Mesenchymal stem cell (in vitro differentiated cells and primary cell): ENCODE data around the gene MGMT.
A peak's percentile ranks its signal among the peaks of the same experiment; 100 is the strongest.

Source experiments
- DNase-seq: peaks from one replicate; pipeline ENCODE4 v3.0.0-alpha.2; 2013
- H2AFZ ChIP-seq: one replicate; pipeline ENCODE4 v1.6.1; 2013; ENCODE audit warnings: low read depth, mild to moderate bottlenecking, control low read depth, inconsistent platforms, low read length, moderate library complexity
- H2AK5ac ChIP-seq: 2 replicates; pipeline ENCODE4 v1.6.1; 2013; ENCODE audit warnings: low read length, moderate library complexity, mild to moderate bottlenecking, inconsistent platforms; ENCODE audit not compliant: severe bottlenecking
- H2BK120ac ChIP-seq: one replicate; pipeline ENCODE4 v1.6.1; 2013; ENCODE audit warnings: low read depth, mild to moderate bottlenecking, inconsistent platforms, low read length, moderate library complexity
- H2BK12ac ChIP-seq, 2 experiments: one replicate each; pipeline ENCODE4 v1.6.1; 2013; ENCODE audit warnings: inconsistent platforms in 2 of 2, low read length in 2 of 2, mild to moderate bottlenecking in 2 of 2, moderate library complexity in 2 of 2, control low read depth in 1 of 2
- H2BK15ac ChIP-seq: one replicate; pipeline ENCODE4 v1.6.1; 2013; ENCODE audit warnings: mild to moderate bottlenecking, low read depth, inconsistent platforms; ENCODE audit not compliant: poor library complexity, severe bottlenecking
- H2BK5ac ChIP-seq: 2 replicates; pipeline ENCODE4 v1.6.1; 2013; ENCODE audit warnings: low read depth, mild to moderate bottlenecking, low read length, control low read depth, inconsistent platforms; ENCODE audit not compliant: poor library complexity, severe bottlenecking
- H3K14ac ChIP-seq, 2 experiments: one replicate each; pipeline ENCODE4 v1.6.1; 2013; ENCODE audit warnings: inconsistent platforms in 2 of 2, low read length in 2 of 2, control low read depth in 1 of 2, mild to moderate bottlenecking in 1 of 2, moderate library complexity in 1 of 2
- H3K18ac ChIP-seq, 2 experiments: one replicate each; pipeline ENCODE4 v1.6.1; 2013; ENCODE audit warnings: inconsistent platforms in 2 of 2, low read length in 2 of 2, control low read depth in 1 of 2, low read depth in 1 of 2, mild to moderate bottlenecking in 1 of 2
- H3K23ac ChIP-seq, 2 experiments: one replicate each; pipeline ENCODE4 v1.6.1; 2013; ENCODE audit warnings: inconsistent platforms in 2 of 2, low read length in 2 of 2, mild to moderate bottlenecking in 2 of 2, moderate library complexity in 2 of 2, control low read depth in 1 of 2
- H3K27ac ChIP-seq: 2 replicates; pipeline ENCODE4 v1.5.1; 2013; ENCODE audit warnings: mild to moderate bottlenecking, moderate library complexity, low read length, control low read depth, inconsistent platforms; ENCODE audit not compliant: poor library complexity, severe bottlenecking
- H3K27me3 ChIP-seq, 2 experiments: 2 replicates each; pipeline versions ENCODE4 v1.6.1 to v1.7.0; 2013; ENCODE audit warnings: low read length in 2 of 2, mild to moderate bottlenecking in 2 of 2, moderate library complexity in 2 of 2, control low read depth in 1 of 2, inconsistent platforms in 1 of 2; ENCODE audit not compliant: control insufficient read depth in 1 of 2, insufficient read depth in 1 of 2
- H3K36me3 ChIP-seq, 2 experiments: 2 replicates each; pipeline versions ENCODE4 v1.6.1 to v1.7.0; 2013; ENCODE audit warnings: low read length in 2 of 2, control low read depth in 1 of 2, inconsistent platforms in 1 of 2, low read depth in 1 of 2, mild to moderate bottlenecking in 1 of 2; ENCODE audit not compliant: insufficient read depth in 2 of 2, control insufficient read depth in 1 of 2
- H3K4ac ChIP-seq, 2 experiments: one replicate each; pipeline ENCODE4 v1.6.1; 2013; ENCODE audit warnings: inconsistent platforms in 2 of 2, low read length in 2 of 2, mild to moderate bottlenecking in 2 of 2, moderate library complexity in 2 of 2, control low read depth in 1 of 2, low read depth in 1 of 2
- H3K4me1 ChIP-seq: 2 replicates; pipeline ENCODE4 v1.6.1; 2013; ENCODE audit warnings: low read depth, low read length, control low read depth; ENCODE audit not compliant: control insufficient read depth, insufficient read depth
- H3K4me2 ChIP-seq: 2 replicates; pipeline ENCODE4 v1.6.1; 2013; ENCODE audit warnings: low read length, mild to moderate bottlenecking, inconsistent platforms; ENCODE audit not compliant: poor library complexity, severe bottlenecking
- H3K4me3 ChIP-seq, 2 experiments: 2 replicates each; pipeline versions ENCODE4 v1.5.1 to v1.7.0; 2013; ENCODE audit warnings: low read length in 2 of 2, mild to moderate bottlenecking in 2 of 2, control low read depth in 1 of 2, low read depth in 1 of 2; ENCODE audit not compliant: insufficient read depth in 1 of 2
- H3K79me1 ChIP-seq: replicated peaks from 2 replicates; pipeline ENCODE4 v1.6.1; 2013; ENCODE audit warnings: mild to moderate bottlenecking, control low read depth, low read length, inconsistent platforms; ENCODE audit not compliant: poor library complexity, severe bottlenecking
- H3K9ac ChIP-seq: 2 replicates; pipeline ENCODE4 v1.7.0; 2013; ENCODE audit warnings: mild to moderate bottlenecking, low read length, moderate library complexity
- H3K9me3 ChIP-seq: 2 replicates; pipeline ENCODE4 v1.7.0; 2013; ENCODE audit warnings: mild to moderate bottlenecking, low read length; ENCODE audit not compliant: control insufficient read depth
- H4K8ac ChIP-seq: one replicate; pipeline ENCODE4 v1.6.1; 2013; ENCODE audit warnings: inconsistent platforms, mild to moderate bottlenecking, low read length, moderate library complexity
- H4K91ac ChIP-seq: one replicate; pipeline ENCODE4 v1.6.1; 2013; ENCODE audit warnings: mild to moderate bottlenecking, low read length, inconsistent platforms
- WGBS: methylation state at CpG from one replicate; pipeline ENCODE4 v1.1.7; 2013; ENCODE audit warnings: mixed read lengths; 5-methylcytosine and 5-hydroxymethylcytosine counted together

Gene MGMT

GRCh38 chr10:129560361-129560760 is 93.3 kb downstream of the MGMT start:
- WGBS = 77% methylated on average over 4 of the region's 6 CpGs

GRCh38 chr10:129562487-129562886 is 95.4 kb downstream of the MGMT start:
- Histone ChIP-seq H2AFZ (no peak overlapping the region), H2BK5ac (no peak overlapping the region), H3K9ac (no peak overlapping the region), H3K18ac (no peak overlapping the region), H3K14ac (no peak overlapping the region), H3K4ac (no peak overlapping the region), H4K91ac (no peak overlapping the region), H2BK15ac (no peak overlapping the region), H4K8ac (no peak overlapping the region), H3K27ac (no peak overlapping the region), H2AK5ac (no peak overlapping the region), H2BK120ac (no peak overlapping the region), H3K4me2 (no peak overlapping the region), H3K4me3 (no peak overlapping the region), H3K27me3 (no peaks in the 10 kb centered on the region), H3K36me3 (peaks cover 3 to 8% of the 10 kb centered on the region in 2 experiments), H3K4me1 (no peaks in the 10 kb centered on the region), H2BK12ac (no peak overlapping the region), H3K23ac (no peak overlapping the region), H3K79me1 (peaks cover 13% of the 10 kb centered on the region), H3K9me3 (no peaks in the 10 kb centered on the region)
- DNase-seq = no peak
- 94% methylated on average over 8 of the region's 8 CpGs for WGBS

More at GRCh38 chr10:129560361-129560760, 93.3 kb downstream of the MGMT start:
- H3K18ac ChIP-seq = no peak overlapping the region
- no peak overlapping the region for H2BK5ac ChIP-seq
- no peak overlapping the region for H3K4me3 ChIP-seq
- no peak overlapping the region for H2BK12ac ChIP-seq
- H3K4ac ChIP-seq = no peak overlapping the region
- no peak overlapping the region for H3K23ac ChIP-seq
- H3K14ac ChIP-seq = no peak overlapping the region
- H2BK120ac ChIP-seq = no peak overlapping the region
- H4K8ac ChIP-seq = no peak overlapping the region
- peaks cover 11% of the 10 kb centered on the region for H3K79me1 ChIP-seq
- H4K91ac ChIP-seq = no peak overlapping the region
- H3K4me1 ChIP-seq = no peaks in the 10 kb centered on the region
- no peak overlapping the region for H2AK5ac ChIP-seq
- H3K27ac ChIP-seq = no peak overlapping the region
- no peaks in the 10 kb centered on the region for H3K27me3 ChIP-seq
- H2AFZ ChIP-seq = no peak overlapping the region
- peaks cover 0 to 4% of the 10 kb centered on the region in 2 experiments for H3K36me3 ChIP-seq
- H3K9me3 ChIP-seq = no peaks in the 10 kb centered on the region
- no peak overlapping the region for H3K4me2 ChIP-seq
- H2BK15ac ChIP-seq = no peak overlapping the region
- no peak overlapping the region for H3K9ac ChIP-seq
- no peak for DNase-seq

- Histone ChIP-seq H2BK15ac (no peak overlapping the region), H3K4me1 (no peaks in the 10 kb centered on the region), H3K36me3 (peaks cover 3 to 8% of the 10 kb centered on the region in 2 experiments), H2BK5ac (no peak overlapping the region), H2BK12ac (no peak overlapping the region), H3K79me1 (peaks cover 11% of the 10 kb centered on the region), H3K27ac (no peak overlapping the region), H4K91ac (no peak overlapping the region), H4K8ac (no peak overlapping the region), H2AK5ac (no peak overlapping the region), H3K4ac (no peak overlapping the region), H3K4me3 (no peak overlapping the region), H2AFZ (no peak overlapping the region), H2BK120ac (no peak overlapping the region), H3K23ac (no peak overlapping the region), H3K9ac (no peak overlapping the region), H3K27me3 (no peaks in the 10 kb centered on the region), H3K18ac (no peak overlapping the region), H3K4me2 (no peak overlapping the region), H3K14ac (no peak overlapping the region), H3K9me3 (no peaks in the 10 kb centered on the region)
- 97% methylated on average over 18 of the region's 19 CpGs for WGBS
- no peak for DNase-seq
Observed at GRCh38 chr10:129564923-129565322, 97.9 kb downstream of the MGMT start.

- 48% methylated on average over 15 of the region's 16 CpGs for WGBS
- H3K18ac ChIP-seq = no peak overlapping the region
- H3K14ac ChIP-seq = no peak overlapping the region
- no peak overlapping the region for H2BK12ac ChIP-seq
- no peaks in the 10 kb centered on the region for H3K4me1 ChIP-seq
- no peak overlapping the region for H4K8ac ChIP-seq
- H2BK120ac ChIP-seq = no peak overlapping the region
- H3K79me1 ChIP-seq = peaks cover 10% of the 10 kb centered on the region
- no peaks in the 10 kb centered on the region for H3K9me3 ChIP-seq
- no peaks in the 10 kb centered on the region for H3K27me3 ChIP-seq
- no peak overlapping the region for H4K91ac ChIP-seq
- peaks cover 3 to 8% of the 10 kb centered on the region in 2 experiments for H3K36me3 ChIP-seq
- H3K4ac ChIP-seq = no peak overlapping the region
- peak; percentile 21 for DNase-seq
- no peak overlapping the region for H2AFZ ChIP-seq
- H3K4me2 ChIP-seq = no peak overlapping the region
- no peak overlapping the region for H2BK15ac ChIP-seq
- H3K23ac ChIP-seq = no peak overlapping the region
- no peak overlapping the region for H2BK5ac ChIP-seq
- H3K9ac ChIP-seq = no peak overlapping the region
- no peak overlapping the region for H3K4me3 ChIP-seq
- H3K27ac ChIP-seq = no peak overlapping the region
- H2AK5ac ChIP-seq = no peak overlapping the region
Observed at GRCh38 chr10:129568583-129569344, 101.7 kb downstream of the MGMT start.
